Fibroblast of the conjunctiva (primary cell): ENCODE results near the gene ZNF865.
A peak's percentile ranks its signal among the peaks of the same experiment; 100 is the strongest.

Experiments
- DNase-seq: peaks from one replicate; pipeline ENCODE4 v3.0.0-alpha.2; 2010; ENCODE audit warnings: low read depth

ZNF865 gene

DNA sequence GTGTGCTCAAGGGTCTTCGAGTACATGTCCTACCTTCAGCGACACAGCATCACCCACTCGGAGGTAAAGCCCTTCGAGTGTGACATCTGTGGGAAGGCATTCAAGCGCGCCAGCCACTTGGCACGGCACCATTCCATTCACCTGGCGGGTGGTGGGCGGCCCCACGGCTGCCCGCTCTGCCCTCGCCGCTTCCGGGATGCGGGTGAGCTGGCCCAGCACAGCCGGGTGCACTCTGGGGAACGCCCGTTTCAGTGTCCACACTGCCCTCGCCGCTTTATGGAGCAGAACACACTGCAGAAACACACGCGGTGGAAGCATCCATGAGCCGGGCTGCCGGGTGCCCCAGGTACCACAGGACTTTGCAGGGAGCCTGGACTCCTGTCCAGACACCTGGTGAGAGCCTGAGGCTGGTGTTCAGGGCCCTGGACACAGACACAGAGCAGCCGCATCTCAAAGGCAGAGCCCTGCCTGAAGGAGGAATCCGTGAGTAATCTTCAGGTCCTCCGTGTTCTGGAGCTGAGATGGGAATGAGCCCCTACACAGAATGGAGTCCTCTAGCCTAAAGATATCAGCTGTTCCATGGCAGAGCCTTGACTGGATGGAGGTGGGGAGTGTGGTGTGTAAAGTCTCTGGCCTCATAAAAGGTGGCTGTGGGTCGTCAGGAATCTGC lies 39.5 kb downstream of the ZNF865 start:
- DNase-seq, result no peak

- DNase-seq, result no peak
Observed at GRCh38 chr19:55645512-55645881, 40.0 kb downstream of the ZNF865 start.

- no peak for DNase-seq
Observed at GRCh38 chr19:55646889-55647731, 41.7 kb downstream of the ZNF865 start.

GRCh38 chr19:55647732-55648584 lies 42.5 kb downstream of the ZNF865 start, which contains the start of gene CCDC106:
Gene CCDC106 (plus strand): TSS chr19:55648212. CDS start chr19:55649047, 835 bp downstream.
- peak; percentile 27 for DNase-seq

DNA sequence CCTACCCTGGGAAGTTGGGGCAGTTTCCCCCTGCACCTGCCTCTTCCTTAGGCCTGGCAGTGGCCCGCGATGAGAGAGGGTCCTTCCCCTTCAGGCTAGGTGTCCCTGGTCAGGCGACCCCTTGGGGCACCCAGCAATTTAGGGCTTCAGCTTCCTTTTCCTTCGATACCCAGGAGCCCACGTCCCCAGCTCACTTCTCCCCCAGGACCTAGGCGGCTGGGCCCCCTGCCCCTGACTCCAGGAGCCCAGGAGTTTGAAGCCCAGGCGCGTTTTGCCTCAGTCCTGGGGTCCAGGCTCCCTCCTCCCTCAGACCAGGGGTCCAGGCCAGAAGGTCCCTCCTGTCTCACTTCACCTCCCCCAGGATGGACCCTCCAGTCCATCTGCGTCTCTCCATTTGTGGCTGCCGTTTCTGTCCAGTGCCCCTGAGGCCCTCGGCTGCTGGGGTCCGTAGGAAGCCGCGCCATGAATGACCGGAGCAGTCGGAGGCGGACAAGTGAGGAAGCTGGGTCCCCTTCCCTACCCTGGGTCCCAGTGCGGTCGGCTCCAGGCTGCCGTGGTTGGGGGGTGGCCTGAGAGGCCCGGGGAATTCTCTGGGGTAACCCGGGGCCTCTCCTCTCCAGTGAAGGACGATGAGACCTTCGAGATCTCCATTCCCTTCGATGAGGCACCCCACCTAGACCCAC lies 43.3 kb downstream of the ZNF865 start:
- DNase-seq, result no peak

GRCh38 chr19:55649268-55650125 lies 44.0 kb downstream of the ZNF865 start:
- DNase-seq, result no peak

GRCh38 chr19:55650126-55650557 lies 44.7 kb downstream of the ZNF865 start:
- DNase-seq, result no peak

- no peak for DNase-seq
Observed at GRCh38 chr19:55650602-55651230, 45.3 kb downstream of the ZNF865 start.

DNA sequence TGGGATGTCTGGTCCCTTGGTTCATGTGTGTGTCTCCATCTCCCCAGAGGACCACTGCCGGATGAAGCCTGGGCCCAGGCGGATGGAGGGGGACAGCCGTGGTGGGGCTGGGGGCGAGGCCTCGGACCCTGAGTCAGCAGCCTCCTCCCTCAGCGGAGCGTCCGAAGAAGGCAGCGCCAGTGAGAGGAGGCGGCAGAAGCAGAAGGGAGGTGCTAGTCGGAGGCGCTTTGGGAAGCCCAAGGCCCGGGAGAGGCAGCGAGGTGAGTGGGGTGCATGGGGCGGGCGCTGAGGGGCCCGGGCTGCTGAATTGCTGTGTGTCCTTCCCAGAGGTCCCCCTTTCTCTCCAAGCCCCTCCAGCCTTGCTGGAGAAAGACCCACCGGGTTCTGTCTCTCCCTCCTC lies 45.8 kb downstream of the ZNF865 start:
- DNase-seq, result no peak

GRCh38 chr19:55652311-55653128 lies 47.1 kb downstream of the ZNF865 start:
- no peak for DNase-seq

- peak; percentile 99 for DNase-seq
Observed at GRCh38 chr19:55653651-55654322, 48.3 kb downstream of the ZNF865 start.

DNA sequence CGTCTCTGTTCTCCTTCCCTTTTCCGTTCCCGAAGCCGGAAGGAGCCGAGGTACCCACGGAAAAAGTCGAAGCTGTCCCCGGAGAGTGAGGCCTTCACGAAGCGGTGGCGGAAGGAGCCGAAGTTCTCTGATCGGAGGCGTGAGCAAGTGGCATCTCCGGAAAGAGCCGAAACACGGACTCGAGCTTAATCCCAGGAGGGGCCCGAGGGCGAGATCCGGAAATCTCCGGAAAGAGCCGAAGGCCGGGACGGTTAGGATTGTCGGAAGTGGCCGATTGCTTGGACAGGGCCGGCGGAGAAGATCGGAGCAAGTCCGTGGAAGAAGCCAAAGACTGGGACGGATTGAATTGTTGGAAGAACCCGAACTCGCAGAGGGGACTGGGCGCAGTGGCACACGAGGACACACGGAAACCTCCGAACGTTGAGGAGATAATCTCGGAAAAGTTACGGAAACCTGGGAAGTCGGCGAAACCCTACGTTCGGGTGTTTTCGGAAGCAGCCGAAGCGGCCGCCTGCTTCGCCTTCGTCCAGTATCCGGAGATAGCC lies 48.9 kb downstream of the ZNF865 start:
- DNase-seq, result peak; percentile 99

GRCh38 chr19:55654868-55655647 lies 49.6 kb downstream of the ZNF865 start, which contains the start of gene U2AF2:
Gene U2AF2 (plus strand): TSS chr19:55655035. CDS start chr19:55655105, 70 bp downstream.
- DNase-seq, result peak; percentile 21

DNA sequence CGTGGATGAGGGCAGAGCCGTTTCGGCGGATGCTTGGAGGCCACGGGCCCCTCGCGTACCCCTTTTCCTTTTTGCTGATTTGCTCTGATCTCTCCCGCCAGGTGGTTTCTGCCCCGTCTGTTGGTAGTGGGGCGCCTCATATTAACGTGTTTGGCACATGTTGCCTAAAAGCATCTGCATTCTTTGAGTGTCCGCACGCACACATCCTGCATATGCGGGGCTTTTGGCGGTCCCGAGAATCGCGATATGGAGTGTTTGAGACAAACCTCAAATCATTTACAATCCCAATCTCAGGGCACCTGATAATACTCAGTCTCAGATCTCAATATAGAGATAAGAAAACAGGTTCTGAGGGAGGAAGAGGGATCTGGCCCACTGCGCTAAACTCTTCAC lies 50.2 kb downstream of the ZNF865 start:
- DNase-seq, result no peak

- no peak for DNase-seq
Observed at GRCh38 chr19:55656552-55656951, 51.1 kb downstream of the ZNF865 start.

- DNase-seq, result no peak
Observed at GRCh38 chr19:55656988-55657747, 51.7 kb downstream of the ZNF865 start.
